CD4-positive, alpha-beta T cell treated with Interleukin-4 for 1 hour (primary cell): ENCODE data around the gene SYNE1.

Experiments used
- DNase-seq, 2 donors: peaks; one replicate each; pipeline ENCODE4 v3.0.0-alpha.2; 2020 to 2022

SYNE1 gene

GRCh38 chr6:152267967-152268845 lies 369.0 kb downstream of the SYNE1 start:
- DNase-seq, result peak in 1 of 2 donors; percentile 42

DNA sequence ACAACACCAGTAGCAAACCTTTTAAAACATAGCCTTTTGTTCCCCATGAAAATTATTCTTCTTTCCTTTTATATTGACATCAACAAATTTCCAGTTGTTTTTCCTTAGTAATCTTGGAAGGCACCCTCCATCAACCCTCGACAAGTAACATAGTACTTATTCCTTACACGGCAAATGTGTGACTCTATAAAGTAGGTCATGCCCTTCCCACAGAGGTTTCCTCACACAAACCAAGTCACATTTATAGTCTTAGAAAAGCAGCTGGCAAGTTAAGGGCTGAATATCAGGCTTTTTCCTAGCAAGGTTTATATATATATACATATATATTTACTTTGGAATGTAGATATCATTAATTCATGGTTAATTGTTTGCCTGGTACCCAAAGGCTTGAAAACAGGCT lies 371.5 kb downstream of the SYNE1 start:
- DNase-seq, result no peak

DNA sequence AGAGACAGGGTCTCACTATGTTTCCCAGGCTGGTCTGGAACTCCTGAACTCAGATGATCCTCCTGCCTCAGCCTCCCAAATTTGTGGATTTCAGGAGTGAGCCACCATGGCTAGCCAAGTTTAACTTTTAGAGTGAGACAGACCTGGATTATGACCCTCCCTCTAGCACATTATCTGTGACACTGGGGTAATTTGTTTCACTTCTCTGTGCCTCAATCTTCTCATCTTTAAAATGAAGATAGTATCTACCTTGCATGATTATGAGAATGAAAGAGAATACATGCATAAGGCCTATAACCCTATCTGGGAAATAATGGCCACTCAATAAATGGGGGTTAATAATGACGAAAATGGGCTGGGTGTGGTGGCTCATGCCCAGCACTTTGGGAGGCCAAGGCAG lies 373.6 kb downstream of the SYNE1 start:
- DNase-seq, result no peak

GRCh38 chr6:152261179-152261578 lies 376.0 kb downstream of the SYNE1 start:
- no peak for DNase-seq

- DNase-seq, result no peak
Measured at GRCh38 chr6:152259234-152259633, 377.9 kb downstream of the SYNE1 start.

- no peak for DNase-seq
Measured at GRCh38 chr6:152257581-152257980, 379.6 kb downstream of the SYNE1 start.

DNA sequence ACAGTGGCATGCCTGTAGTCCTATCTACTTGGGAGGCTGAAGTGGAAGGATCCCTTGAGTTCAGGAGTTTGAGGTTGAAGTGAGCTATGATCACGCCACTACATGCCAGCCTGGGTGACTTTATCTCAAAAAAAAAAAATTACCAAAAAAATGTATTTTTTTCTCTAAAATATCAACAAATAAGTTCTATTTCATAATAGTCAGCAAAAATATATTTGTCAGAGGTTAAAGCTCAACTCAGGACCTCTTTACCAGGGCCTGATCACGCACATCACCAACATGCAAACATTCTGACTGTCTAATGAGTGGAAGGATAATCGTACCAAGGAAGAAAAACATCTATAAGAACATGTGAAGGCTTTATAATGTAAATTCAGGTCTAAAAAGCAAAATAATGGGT lies 387.0 kb downstream of the SYNE1 start:
- DNase-seq, result no peak

- DNase-seq, result no peak
Measured at GRCh38 chr6:152248980-152249379, 388.2 kb downstream of the SYNE1 start.

DNA sequence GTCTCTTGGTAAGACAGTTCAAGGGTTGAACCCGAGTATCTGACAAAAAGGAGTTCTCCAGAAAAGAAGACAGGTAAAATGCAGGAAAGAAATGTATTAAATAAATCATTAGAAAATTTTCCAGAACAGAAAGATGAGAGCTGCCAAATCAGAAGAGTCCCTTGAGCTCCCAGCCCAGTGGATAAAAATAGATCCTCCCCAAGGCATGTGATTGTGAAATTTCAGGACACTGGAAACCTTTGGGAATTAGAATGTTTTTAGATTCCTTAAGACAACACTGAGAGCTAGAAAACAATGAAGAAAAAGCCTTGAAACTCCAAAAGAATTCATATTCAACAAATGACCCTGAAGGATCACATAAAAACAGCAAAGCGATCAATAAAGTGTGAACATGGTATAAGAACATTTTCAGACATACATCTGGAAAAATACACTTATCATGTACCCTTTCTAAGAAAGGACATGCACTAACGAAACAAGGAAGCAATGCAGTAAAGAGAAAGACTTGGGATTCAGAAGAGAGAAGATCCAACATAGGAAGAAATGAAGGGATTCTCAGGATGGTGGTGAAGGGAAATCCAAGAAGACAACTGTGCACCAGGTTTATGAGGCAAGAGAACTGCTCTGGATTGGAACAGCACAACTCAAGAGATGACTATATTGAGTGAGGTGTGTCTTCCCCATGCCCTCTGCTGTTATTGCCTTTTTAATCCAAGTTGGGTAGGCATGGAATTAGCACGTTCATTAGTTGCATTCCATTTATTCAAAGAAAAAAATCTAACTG lies 390.4 kb downstream of the SYNE1 start:
- DNase-seq, result no peak

GRCh38 chr6:152244998-152245630 lies 392.0 kb downstream of the SYNE1 start:
- DNase-seq, result no peak

DNA sequence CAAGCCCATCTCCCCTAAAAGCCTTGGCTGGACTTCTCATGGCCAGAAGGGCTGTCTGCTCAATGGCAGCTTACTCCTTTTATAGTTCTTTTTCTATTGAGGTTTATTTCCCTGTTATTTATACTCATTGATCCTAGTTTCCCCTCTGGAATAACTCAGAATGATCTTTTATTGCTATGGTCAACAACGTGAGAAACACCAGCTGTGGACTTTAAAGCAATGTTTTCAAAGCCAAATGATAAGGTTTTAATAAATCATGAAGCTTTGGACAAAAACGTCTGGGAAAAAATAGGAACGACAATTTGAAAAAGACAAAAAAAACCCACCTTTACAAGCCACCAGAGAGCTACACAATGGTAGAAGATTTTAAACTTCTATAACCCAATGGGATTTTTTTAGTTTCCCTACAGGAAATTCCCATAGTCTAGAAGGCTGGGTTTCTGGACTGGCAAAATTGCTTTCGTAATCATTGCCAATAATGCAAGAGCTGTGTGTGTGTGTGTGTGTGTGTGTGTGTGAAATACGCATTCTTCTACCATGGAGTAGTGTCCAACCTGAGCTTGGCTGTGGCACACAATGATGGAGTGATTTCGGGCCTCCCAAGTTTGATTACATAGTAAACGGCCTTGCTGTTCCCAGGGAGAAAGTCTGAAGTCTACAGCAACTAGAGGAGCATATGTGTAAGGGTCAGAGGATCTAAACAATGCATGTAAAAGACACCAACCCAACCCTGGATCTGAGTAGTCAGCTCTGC lies 396.0 kb downstream of the SYNE1 start:
- DNase-seq, result no peak

DNA sequence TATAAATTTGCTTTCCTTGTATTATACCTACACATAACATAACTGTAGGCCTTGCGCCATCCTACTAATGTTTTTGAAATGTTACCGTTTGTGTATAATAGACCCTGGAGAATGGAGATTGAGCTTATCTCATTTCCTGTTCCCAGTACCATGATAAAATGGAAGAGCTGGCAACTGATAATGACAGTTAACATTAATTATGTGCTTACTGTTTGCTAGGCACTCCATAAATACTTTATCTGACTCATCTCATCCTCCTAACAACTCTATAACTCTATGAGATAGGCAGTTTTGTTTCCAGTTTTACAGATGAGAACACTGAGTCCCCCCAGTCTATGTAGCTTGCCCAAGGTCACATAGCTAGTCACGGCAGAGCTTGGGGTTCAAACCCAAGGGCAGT lies 396.7 kb downstream of the SYNE1 start:
- DNase-seq, result no peak

- DNase-seq, result no peak
Measured at GRCh38 chr6:152236370-152237097, 400.6 kb downstream of the SYNE1 start.

DNA sequence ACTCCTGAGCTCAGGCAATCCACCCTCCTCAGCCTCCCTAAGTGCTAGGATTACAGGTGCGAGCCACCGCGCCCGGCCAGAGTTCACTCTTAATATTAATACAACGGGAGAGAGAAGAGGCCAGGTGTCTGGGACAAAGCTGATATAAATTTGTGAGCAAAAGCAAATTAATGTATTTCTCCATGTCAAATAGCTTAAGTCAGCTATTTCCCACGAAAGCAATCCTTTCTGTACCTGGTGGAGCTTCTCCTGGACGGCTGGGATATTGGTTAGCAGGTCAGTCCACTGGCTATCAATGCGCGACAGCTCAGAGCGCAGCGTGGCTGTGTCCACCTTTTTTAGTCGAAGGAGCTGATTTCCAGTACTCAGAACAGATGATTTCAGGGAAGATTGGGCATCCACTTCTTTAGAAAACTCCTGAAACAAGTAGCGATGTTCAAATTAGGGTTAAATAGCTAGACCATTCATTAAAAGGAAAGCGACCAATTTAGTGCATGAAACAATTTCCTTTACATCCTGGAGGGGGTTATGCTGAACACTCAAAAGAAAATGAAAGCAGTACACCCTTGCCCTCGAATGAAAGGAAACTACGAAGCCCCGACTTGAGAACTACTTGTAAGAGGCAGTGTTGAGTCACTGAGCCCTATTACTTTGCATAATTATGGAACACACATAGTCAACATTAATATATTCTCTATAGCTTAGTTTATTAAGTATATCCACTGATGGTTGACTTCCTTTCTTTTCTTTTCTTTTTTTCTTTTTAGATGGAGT lies 403.4 kb downstream of the SYNE1 start:
- peak in 1 of 2 donors; percentile 42 for DNase-seq

DNA sequence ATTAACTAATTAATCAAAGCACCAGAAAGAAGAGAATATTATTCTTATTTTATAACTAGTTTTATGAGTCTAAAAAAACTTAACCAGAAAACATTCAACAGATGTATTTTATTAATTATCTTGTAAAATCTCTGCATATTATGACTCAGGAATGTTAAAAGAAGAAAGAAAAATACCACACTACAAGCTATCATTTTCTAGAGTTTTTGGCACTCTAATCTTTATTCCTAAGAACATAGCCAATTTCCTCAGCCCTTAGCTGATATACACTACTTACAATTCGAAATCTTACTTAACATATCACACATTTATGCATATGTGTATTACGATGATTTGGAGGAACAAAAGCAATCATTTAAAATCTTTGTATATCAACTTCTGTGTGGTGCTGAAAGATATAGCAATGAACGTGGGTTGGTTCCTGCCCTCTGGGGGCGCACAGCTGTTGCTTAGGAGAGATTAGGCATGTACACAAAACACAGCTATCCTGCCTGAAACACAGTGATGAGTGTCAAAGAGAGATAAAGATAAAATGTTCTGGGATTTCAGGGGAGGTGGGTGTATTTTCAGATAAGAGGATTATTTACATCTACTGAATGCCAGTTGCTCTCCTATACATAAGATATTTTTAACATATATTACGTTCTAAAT lies 404.5 kb downstream of the SYNE1 start:
- peak in 1 of 2 donors; percentile 23 for DNase-seq

DNA sequence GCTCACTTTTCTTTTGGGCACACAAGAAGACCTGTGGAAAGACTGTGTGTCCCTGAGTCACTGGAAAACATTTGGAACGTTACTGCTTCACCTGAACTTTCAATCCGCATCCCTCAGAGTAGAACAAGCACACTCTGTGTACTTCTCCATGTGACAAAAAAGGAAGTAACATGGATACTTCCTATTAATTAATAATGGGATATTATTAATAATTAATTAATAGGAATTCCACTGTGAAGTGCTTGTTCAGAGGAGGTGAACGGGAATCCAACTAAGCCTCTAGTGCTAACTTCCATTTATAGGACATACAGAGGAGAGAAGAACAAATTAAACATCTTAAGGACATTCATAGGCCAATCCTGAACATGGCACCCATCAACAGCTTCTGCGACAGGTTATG lies 407.8 kb downstream of the SYNE1 start:
- DNase-seq, result no peak

- no peak for DNase-seq
Measured at GRCh38 chr6:152226119-152226518, 411.0 kb downstream of the SYNE1 start.

- no peak for DNase-seq
Measured at GRCh38 chr6:152225241-152225934, 411.8 kb downstream of the SYNE1 start.

- no peak for DNase-seq
Measured at GRCh38 chr6:152223636-152224035, 413.5 kb downstream of the SYNE1 start.
